ENCODE data around the gene TCAIM. TPM values are rescaled to one million over a fixed set of nuclear protein-coding genes. Genes with fewer than 3 reads are reported as not detected.

The TCAIM gene
- polyA plus RNA-seq, 1 experiment = 29.6 TPM

DNA sequence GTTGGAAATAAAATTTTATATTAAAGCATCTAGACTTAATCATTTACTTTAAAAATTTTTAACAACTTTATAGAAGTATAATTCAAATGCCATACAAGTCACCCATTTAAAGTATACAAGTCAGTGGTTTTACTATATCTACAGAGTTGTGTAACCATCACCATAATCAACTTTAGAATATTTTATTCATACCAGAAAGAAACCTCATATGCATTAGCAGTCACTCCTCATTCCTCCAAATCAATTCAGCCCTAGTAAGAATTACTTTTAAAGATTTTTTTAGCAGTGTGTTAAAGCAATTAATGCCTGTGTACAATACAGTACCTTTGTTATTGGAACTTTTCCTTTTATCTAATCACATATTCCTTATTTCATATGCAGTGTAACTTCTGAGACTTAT lies 14.0 kb upstream of the TCAIM start:
- ChIA-PET CTCF (interaction anchor here (0.6 to 4.0 kb wide), 6 partner anchors 13 to 474 kb away, joined by 3 to 30 read pairs (median 4); partner anchors contain the start of gene TCAIM), POLR2A (no interaction called here)
- DNase-seq (ENCODE audit: low read depth, low spot score) = no peak
- Histone ChIP-seq H3K27ac (ENCODE audit: low read depth, low read length) (no peak overlapping the region), H3K4me3 (ENCODE audit: low read depth, low read length) (no peak overlapping the region), H3K9me3 (ENCODE audit: control insufficient read depth, insufficient read depth, low read length) (no peaks in the 10 kb centered on the region), H3K27me3 (ENCODE audit: control insufficient read depth, insufficient read depth, low read length) (no peaks in the 10 kb centered on the region)
- TF ChIP-seq, protein P1, sequence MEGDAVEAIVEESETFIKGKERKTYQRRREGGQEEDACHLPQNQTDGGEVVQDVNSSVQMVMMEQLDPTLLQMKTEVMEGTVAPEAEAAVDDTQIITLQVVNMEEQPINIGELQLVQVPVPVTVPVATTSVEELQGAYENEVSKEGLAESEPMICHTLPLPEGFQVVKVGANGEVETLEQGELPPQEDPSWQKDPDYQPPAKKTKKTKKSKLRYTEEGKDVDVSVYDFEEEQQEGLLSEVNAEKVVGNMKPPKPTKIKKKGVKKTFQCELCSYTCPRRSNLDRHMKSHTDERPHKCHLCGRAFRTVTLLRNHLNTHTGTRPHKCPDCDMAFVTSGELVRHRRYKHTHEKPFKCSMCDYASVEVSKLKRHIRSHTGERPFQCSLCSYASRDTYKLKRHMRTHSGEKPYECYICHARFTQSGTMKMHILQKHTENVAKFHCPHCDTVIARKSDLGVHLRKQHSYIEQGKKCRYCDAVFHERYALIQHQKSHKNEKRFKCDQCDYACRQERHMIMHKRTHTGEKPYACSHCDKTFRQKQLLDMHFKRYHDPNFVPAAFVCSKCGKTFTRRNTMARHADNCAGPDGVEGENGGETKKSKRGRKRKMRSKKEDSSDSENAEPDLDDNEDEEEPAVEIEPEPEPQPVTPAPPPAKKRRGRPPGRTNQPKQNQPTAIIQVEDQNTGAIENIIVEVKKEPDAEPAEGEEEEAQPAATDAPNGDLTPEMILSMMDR (IDR thresholded peaks at IDR 0.05; ENCODE audit: low read depth, low read length) = no peak

DNA sequence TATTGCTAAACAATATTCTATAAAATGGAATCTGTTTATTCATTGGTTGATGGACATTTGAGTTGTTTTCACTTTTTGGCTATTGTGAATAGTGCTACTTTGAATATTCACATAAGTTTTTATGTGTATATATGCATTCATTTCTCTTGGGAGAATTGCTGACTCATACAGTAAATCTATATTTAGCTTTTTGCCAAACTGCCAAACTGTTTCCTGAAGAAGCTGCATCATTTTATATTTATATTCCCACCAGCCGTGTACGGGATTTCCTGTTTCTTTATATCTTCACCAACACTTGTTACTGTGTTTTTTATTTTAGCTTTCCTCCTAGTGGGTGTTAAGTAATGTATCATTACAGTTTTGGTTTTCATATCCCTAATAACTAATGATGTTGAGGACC lies 12.5 kb upstream of the TCAIM start:
- POLR2A ChIA-PET = no interaction called here
- no peaks in the 10 kb centered on the region for H3K27me3 ChIP-seq (ENCODE audit: control insufficient read depth, insufficient read depth, low read length)
- TF ChIP-seq, protein P1 (IDR thresholded peaks at IDR 0.05; ENCODE audit: low read depth, low read length) = no peak
- CTCF ChIA-PET = no interaction called here
- DNase-seq (ENCODE audit: low read depth, low spot score) = no peak
- no peak overlapping the region for H3K4me3 ChIP-seq (ENCODE audit: low read depth, low read length)
- no peak overlapping the region for H3K27ac ChIP-seq (ENCODE audit: low read depth, low read length)
- no peaks in the 10 kb centered on the region for H3K9me3 ChIP-seq (ENCODE audit: control insufficient read depth, insufficient read depth, low read length)

- no peaks in the 10 kb centered on the region for H3K27me3 ChIP-seq (ENCODE audit: control insufficient read depth, insufficient read depth, low read length)
- TF ChIP-seq, protein P1 (IDR thresholded peaks at IDR 0.05; ENCODE audit: low read depth, low read length) = no peak
Observed at GRCh38 chr3:44326515-44326914, 12.1 kb upstream of the TCAIM start.

GRCh38 chr3:44329946-44330345 lies 8.6 kb upstream of the TCAIM start:
- POLR2A ChIA-PET = no interaction called here
- peaks cover 8% of the 10 kb centered on the region for H3K27me3 ChIP-seq (ENCODE audit: control insufficient read depth, insufficient read depth, low read length)
- TF ChIP-seq, protein P1 (IDR thresholded peaks at IDR 0.05; ENCODE audit: low read depth, low read length) = no peak
- no peak overlapping the region for H3K27ac ChIP-seq (ENCODE audit: low read depth, low read length)
- H3K9me3 ChIP-seq (ENCODE audit: control insufficient read depth, insufficient read depth, low read length) = no peaks in the 10 kb centered on the region
- no peak overlapping the region for H3K4me3 ChIP-seq (ENCODE audit: low read depth, low read length)
- CTCF ChIA-PET = no interaction called here
- DNase-seq (ENCODE audit: low read depth, low spot score) = no peak

More at GRCh38 chr3:44326515-44326914, 12.1 kb upstream of the TCAIM start:
- H3K27ac ChIP-seq (ENCODE audit: low read depth, low read length) = no peak overlapping the region
- no peak for DNase-seq (ENCODE audit: low read depth, low spot score)
- H3K4me3 ChIP-seq (ENCODE audit: low read depth, low read length) = no peak overlapping the region
- POLR2A ChIA-PET = no interaction called here
- no peaks in the 10 kb centered on the region for H3K9me3 ChIP-seq (ENCODE audit: control insufficient read depth, insufficient read depth, low read length)
- CTCF ChIA-PET = no interaction called here

- TF ChIP-seq, protein P1 (IDR thresholded peaks at IDR 0.05; ENCODE audit: low read depth, low read length) = no peak
- no peaks in the 10 kb centered on the region for H3K9me3 ChIP-seq (ENCODE audit: control insufficient read depth, insufficient read depth, low read length)
- no peak overlapping the region for H3K4me3 ChIP-seq (ENCODE audit: low read depth, low read length)
- POLR2A ChIA-PET = no interaction called here
- CTCF ChIA-PET = no interaction called here
- DNase-seq (ENCODE audit: low read depth, low spot score) = no peak
- no peak overlapping the region for H3K27ac ChIP-seq (ENCODE audit: low read depth, low read length)
- H3K27me3 ChIP-seq (ENCODE audit: control insufficient read depth, insufficient read depth, low read length) = peaks cover 8% of the 10 kb centered on the region
Observed at GRCh38 chr3:44330444-44330843, 8.1 kb upstream of the TCAIM start.
